OCI-LY1 (cell line): Measurements from ENCODE around the gene FGFR2.

Experiments
- EZH2 ChIP-seq: fragments of 200-600 bp; sonication (generic), shearing (Covaris generic); IDR thresholded peaks from 2 replicates; pipeline ENCODE4 v1.8.0; 2017; ENCODE audit warnings: borderline replicate concordance, mixed run types, mild to moderate bottlenecking, antibody characterized with exemption, low read length, moderate library complexity, mixed read lengths
- TF ChIP-seq, protein P1 (sequence below): fragments of 200-600 bp; sonication (generic), shearing (Covaris generic); IDR thresholded peaks from 2 replicates; pipeline ENCODE4 v1.5.1; 2017; ENCODE audit warnings: mild to moderate bottlenecking, antibody characterized with exemption, low read length, moderate library complexity, mixed read lengths

- TF ChIP-seq, protein P1, sequence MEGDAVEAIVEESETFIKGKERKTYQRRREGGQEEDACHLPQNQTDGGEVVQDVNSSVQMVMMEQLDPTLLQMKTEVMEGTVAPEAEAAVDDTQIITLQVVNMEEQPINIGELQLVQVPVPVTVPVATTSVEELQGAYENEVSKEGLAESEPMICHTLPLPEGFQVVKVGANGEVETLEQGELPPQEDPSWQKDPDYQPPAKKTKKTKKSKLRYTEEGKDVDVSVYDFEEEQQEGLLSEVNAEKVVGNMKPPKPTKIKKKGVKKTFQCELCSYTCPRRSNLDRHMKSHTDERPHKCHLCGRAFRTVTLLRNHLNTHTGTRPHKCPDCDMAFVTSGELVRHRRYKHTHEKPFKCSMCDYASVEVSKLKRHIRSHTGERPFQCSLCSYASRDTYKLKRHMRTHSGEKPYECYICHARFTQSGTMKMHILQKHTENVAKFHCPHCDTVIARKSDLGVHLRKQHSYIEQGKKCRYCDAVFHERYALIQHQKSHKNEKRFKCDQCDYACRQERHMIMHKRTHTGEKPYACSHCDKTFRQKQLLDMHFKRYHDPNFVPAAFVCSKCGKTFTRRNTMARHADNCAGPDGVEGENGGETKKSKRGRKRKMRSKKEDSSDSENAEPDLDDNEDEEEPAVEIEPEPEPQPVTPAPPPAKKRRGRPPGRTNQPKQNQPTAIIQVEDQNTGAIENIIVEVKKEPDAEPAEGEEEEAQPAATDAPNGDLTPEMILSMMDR, result no peak
- no peak for TF ChIP-seq EZH2
Measured at GRCh38 chr10:121559326-121560026, 38.8 kb downstream of the FGFR2 start.
